GM12874 (cell line): ENCODE measurements around the gene TBC1D8.

Source experiments
- CTCF ChIP-seq: IDR thresholded peaks from 2 replicates; pipeline ENCODE4 v1.5.1; 2011; ENCODE audit warnings: low read depth, mild to moderate bottlenecking, control low read depth, low read length, moderate library complexity; ENCODE audit not compliant: insufficient read depth

TBC1D8 gene

DNA sequence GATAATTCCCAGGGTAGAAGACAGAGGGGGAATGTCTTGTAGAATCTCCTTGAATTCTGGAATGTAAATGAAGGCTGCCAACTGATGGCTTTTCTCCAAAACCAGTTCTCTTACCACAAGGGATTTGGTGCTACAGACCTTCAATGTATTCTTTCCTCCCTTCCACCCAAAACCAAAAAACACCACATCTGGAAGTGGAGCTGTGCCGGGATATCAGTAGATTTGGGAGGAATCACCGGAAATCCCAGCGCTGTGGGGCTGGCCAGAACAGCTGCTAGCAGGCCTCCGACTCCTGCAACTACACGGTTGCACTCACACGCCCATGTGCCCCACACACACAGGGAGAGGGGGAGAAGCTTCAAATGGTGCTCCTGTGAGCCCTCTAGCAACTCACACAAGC is 103.4 kb downstream of the TBC1D8 start:
- TF ChIP-seq CTCF = no peak

DNA sequence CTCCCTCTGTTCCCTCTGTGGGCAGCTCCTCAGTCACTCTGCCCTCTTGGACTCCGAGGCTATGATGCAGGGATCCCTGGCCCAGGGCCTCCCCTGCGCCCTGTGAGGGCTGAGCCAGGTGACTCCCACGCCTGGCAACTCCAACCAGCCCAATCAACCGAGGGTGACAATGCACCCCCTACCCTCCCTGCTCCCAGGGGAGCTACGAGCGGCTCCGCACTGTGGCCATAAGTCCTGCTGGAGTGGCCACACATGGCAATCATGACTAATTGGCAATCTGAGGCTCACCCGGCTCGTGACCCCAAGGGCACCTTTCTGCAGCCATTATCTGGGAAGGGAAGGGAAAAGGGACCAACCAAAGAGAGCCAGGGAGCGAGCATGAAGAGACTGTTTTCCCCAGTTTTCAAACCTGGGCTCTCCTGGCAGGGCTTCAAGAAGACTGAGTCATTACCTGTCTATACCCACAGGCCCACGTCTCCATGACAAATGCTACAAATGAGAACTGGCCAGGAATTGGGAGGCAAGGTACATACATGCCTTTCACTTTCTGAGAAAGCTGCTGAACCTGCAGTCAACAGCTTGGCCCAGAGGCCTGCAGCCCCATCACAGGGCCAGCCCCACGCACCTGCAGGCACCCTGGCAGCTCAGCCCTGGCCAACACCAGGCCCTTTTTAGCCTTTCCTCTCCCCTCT is 104.0 kb downstream of the TBC1D8 start:
- TF ChIP-seq CTCF = no peak

DNA sequence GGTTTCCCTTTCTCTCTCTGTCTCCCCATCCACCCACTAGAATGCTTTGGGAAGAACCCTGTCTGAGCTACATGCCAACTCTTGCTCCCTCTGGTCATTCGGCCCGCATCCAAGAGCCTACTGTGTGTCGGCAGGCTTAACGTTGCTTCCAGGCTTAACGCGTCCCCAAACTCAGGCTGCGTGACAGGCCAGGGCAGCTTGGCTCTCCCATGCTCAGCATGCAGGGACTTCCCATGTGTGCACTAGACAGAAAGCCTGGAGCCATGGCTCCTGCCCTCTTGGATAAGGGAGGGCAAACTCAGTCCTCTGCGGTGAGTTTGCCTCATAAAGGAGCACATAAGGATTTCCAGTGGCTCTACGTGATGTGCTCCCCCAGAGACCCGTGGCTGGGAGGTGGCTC is 105.9 kb downstream of the TBC1D8 start:
- TF ChIP-seq CTCF = no peak

GRCh38 chr2:101041413-101041812 is 109.8 kb downstream of the TBC1D8 start:
- no peak for TF ChIP-seq CTCF

DNA sequence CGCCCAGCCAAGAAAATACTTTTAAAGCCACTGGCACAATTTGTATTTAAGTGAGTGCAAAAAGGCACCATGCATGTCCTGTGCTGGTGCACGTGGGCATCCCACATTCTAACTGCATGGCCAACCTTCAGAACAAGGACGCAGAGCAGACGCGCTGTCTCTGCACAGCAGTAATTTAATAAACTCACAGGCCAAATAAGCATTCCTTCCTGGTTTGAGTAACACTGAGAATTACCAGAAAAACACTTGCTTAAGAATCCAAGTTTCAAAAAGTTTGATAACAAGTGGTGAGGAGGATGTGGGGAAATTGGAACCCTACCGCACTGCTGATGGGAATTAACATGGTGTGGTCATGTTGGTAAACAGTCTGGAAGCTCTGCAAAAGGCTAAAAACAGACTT is 110.4 kb downstream of the TBC1D8 start:
- TF ChIP-seq CTCF = no peak

DNA sequence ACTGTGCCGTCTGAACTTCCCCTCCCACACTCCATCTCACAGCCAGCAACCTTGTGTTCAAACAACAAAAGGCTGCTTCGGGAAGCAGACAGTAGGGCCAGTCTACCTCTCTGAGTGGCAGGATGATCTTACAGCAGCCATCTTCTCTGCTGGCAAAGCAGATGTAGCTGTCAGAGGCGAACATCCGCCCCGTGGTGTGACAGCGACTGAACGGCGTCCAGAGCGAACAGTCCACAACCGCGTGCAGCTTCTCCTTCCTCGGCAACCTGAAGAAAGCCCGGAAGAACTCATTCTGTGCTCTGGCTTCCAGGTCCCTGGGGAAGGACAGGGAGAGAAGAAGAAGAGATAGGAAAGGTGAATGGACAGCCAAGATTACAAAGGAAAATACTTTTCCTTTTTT is 111.1 kb downstream of the TBC1D8 start:
- TF ChIP-seq CTCF = no peak

GRCh38 chr2:101038455-101039255 is 112.5 kb downstream of the TBC1D8 start:
- TF ChIP-seq CTCF = peak; percentile 77
